Spleen (tissue), 11 donors: ENCODE measurements around the gene MESD. TPM values are rescaled to one million over a fixed set of nuclear protein-coding genes. Genes with fewer than 3 reads are reported as not detected.

Source experiments
- DNase-seq: peaks from one replicate; pipeline ENCODE4 v3.0.0-alpha.2; 2020
- H3K27ac ChIP-seq, 8 donors: fragments of 200-600 bp; sonication (generic) in 7 of 8; 1 replicate in 4 of 8; 2 replicates in 4 of 8; pipeline versions ENCODE4 v1.5.0 to v1.8.0; 2016 to 2021; ENCODE audit warnings: inconsistent platforms in 4 of 8, mild to moderate bottlenecking in 4 of 8, moderate library complexity in 1 of 8
- H3K27me3 ChIP-seq, 7 donors: fragments of 200-600 bp; sonication (generic) in 6 of 7; replicated peaks in 1 of 7; 1 replicate in 4 of 7; 2 replicates in 3 of 7; pipeline versions ENCODE4 v1.5.0 to v1.8.0; 2016 to 2021; ENCODE audit warnings: inconsistent platforms in 3 of 7, mild to moderate bottlenecking in 1 of 7
- H3K36me3 ChIP-seq, 6 donors: fragments of 200-600 bp; sonication (generic) in 5 of 6; 1 replicate in 4 of 6; 2 replicates in 2 of 6; pipeline versions ENCODE4 v1.5.0 to v1.8.0; 2016 to 2021; ENCODE audit warnings: inconsistent platforms in 2 of 6
- H3K4me1 ChIP-seq, 6 donors: fragments of 200-600 bp; sonication (generic) in 5 of 6; 1 replicate in 3 of 6; 2 replicates in 3 of 6; pipeline versions ENCODE4 v1.5.0 to v1.8.0; 2016 to 2021; ENCODE audit warnings: inconsistent platforms in 3 of 6
- H3K4me3 ChIP-seq, 8 donors: fragments of 200-600 bp; sonication (generic) in 7 of 8; 1 replicate in 4 of 8; 2 replicates in 4 of 8; pipeline versions ENCODE4 v1.5.0 to v1.8.0; 2016 to 2021; ENCODE audit warnings: inconsistent platforms in 4 of 8, mild to moderate bottlenecking in 4 of 8, moderate library complexity in 2 of 8
- H3K9me3 ChIP-seq, 8 donors: fragments of 200-600 bp; sonication (generic) in 7 of 8; 1 replicate in 4 of 8; 2 replicates in 4 of 8; pipeline versions ENCODE4 v1.5.0 to v1.8.0; 2016 to 2021; ENCODE audit warnings: inconsistent platforms in 4 of 8
- POLR2A ChIP-seq, 3 donors: fragments of 450-650 bp; IDR thresholded peaks; one replicate each; pipeline ENCODE4 v1.5.1; 2017; ENCODE audit warnings: antibody characterized with exemption in 3 of 3, mild to moderate bottlenecking in 1 of 3
- POLR2AphosphoS5 ChIP-seq, 3 donors: sonication (generic); formaldehyde crosslinking; IDR thresholded peaks; one replicate each; pipeline ENCODE4 v1.5.1; 2017; ENCODE audit warnings: antibody characterized with exemption in 3 of 3
- WGBS, 5 donors: extraction: QIAGEN DNeasy Blood & Tissue Kit in 3 of 5; methylation state at CpG; one replicate each; pipeline versions ENCODE4 v1.1.5 to v1.1.7; 2013 to 2018; 5-methylcytosine and 5-hydroxymethylcytosine counted together
- intact Hi-C: fragments of 100-400 bp; cut with DNase I; formaldehyde crosslinking; loops from one replicate; pipeline ENCODE4 v1.15.0; 2023; ENCODE audit warnings: low total_unique reads
- polyA plus RNA-seq, 3 donors: library from polyadenylated mRNA; stranded (reverse); fragments of 200-250 nt; gene quantifications; one replicate each; pipeline ENCODE4 v1.2.1, GENCODE V29; 2013
- total RNA-seq, 7 donors: library from RNA; depleted of rRNA in 3 of 7; stranded (reverse); fragments of >200 nt in 3 of 7; fragmentation: NEBNext Ultra II Directional in 4 of 7; extraction: Animal tissue kit (Norgen Biotek cat#: 25700) in 4 of 7; gene quantifications; one replicate each; pipeline versions ENCODE4 v1.1.0 to v1.2.1, GENCODE V29; 2016 to 2021
- TF ChIP-seq, protein P1 (sequence below), 11 experiments: fragments of 200-600 bp in 7 of 11; fragments of 450-650 bp in 4 of 11; sonication (generic) in 4 of 11; IDR thresholded peaks in 8 of 11; conservative IDR thresholded peaks in 3 of 11; 1 replicate in 7 of 11; 2 replicates in 4 of 11; pipeline versions ENCODE4 v1.4.0 to v1.8.0; 2016 to 2021; ENCODE audit warnings: antibody characterized with exemption in 11 of 11, inconsistent platforms in 4 of 11, mild to moderate bottlenecking in 1 of 11
- donor health status: healthy with polysubstance abuse.
- donor health status: DM: no; HTN: no; CAD: no; lungs with moderate emphysema.
- donor health status: DM: no; HTN: no; CAD: no.
- donor health status: Bipolar disorder and iron deficiency.
- donor health status: healthy.
- donor health status: DM: no; HTN: no; CAD: no.
- donor health status: DM: yes; HTN: yes; CAD: no.

The MESD gene
- total and polyA plus RNA-seq, 10 donors = 8.5 to 39.8 (median 27.5) TPM

DNA sequence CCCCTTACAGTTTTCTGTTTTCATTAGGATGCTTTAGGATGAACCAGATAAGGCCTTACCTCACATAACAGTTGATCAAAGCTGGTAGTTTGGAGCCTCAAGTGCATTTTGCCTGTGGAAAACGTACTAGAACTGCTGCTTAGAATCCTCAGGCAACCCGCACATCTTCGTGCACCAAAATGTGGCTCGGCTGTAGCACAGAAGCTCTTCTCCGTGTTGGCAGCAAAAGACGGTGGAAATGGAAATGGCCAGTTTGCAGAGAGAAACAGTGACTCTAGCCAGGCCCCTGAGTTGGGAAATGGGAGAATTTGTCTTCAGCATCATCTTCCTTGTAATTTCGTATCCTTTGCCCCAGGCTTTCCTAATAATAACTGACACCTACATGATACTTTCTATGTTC is 31.7 kb upstream of the MESD start:
- intact Hi-C loops = no loop called here
- H3K36me3 ChIP-seq = no peaks in the 10 kb centered on the region
- WGBS, 5 donors = 93 to 98% (median 94%) methylated on average over 7 of the region's 7 CpGs

DNA sequence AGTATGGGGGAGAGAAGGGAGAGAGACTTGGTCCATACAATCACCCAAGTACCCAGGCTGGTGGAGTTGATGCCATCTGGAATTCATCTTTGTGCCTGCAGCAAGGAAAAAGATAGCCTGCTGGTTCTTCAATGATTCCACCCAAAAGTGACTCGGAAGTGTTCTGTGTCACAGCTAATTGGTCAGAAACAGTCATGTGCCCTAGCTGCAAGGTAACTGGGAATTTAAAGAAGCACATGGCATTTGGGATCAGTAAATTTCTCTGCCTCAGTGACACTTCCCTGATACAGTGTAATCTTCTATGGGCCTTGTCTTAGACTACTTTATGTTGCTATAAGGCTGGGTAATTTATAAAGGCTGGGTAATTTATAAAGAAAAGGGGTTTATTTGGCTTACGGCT is 28.6 kb upstream of the MESD start:
- TF ChIP-seq, protein P1, sequence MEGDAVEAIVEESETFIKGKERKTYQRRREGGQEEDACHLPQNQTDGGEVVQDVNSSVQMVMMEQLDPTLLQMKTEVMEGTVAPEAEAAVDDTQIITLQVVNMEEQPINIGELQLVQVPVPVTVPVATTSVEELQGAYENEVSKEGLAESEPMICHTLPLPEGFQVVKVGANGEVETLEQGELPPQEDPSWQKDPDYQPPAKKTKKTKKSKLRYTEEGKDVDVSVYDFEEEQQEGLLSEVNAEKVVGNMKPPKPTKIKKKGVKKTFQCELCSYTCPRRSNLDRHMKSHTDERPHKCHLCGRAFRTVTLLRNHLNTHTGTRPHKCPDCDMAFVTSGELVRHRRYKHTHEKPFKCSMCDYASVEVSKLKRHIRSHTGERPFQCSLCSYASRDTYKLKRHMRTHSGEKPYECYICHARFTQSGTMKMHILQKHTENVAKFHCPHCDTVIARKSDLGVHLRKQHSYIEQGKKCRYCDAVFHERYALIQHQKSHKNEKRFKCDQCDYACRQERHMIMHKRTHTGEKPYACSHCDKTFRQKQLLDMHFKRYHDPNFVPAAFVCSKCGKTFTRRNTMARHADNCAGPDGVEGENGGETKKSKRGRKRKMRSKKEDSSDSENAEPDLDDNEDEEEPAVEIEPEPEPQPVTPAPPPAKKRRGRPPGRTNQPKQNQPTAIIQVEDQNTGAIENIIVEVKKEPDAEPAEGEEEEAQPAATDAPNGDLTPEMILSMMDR (IDR thresholded peaks at IDR 0.05 in 8 of 11, conservative IDR thresholded peaks at IDR 0.05 in 3 of 11) = no peak
- TF ChIP-seq POLR2AphosphoS5 (IDR thresholded peaks at IDR 0.05) (no peak), POLR2A (IDR thresholded peaks at IDR 0.05) (no peak)
- 93 to 100% (median 98%) methylated on average over 2 of the region's 2 CpGs for WGBS, 5 donors
- Histone ChIP-seq H3K36me3 (no peaks in the 10 kb centered on the region), H3K27me3 (no peaks in the 10 kb centered on the region), H3K27ac (no peak overlapping the region), H3K9me3 (no peaks in the 10 kb centered on the region), H3K4me3 (no peak overlapping the region), H3K4me1 (peaks cover 0 to 9% (median 6%) of the 10 kb centered on the region in 6 donors)
- DNase-seq = no peak
- intact Hi-C loops = no loop called here

More for the DNA sequence above, 31.7 kb upstream of the MESD start:
- no peak for DNase-seq
- TF ChIP-seq POLR2A (IDR thresholded peaks at IDR 0.05) (no peak), POLR2AphosphoS5 (IDR thresholded peaks at IDR 0.05) (no peak)
- TF ChIP-seq, protein P1 (IDR thresholded peaks at IDR 0.05 in 8 of 11, conservative IDR thresholded peaks at IDR 0.05 in 3 of 11) = no peak
- Histone ChIP-seq H3K9me3 (no peaks in the 10 kb centered on the region), H3K4me3 (no peak overlapping the region), H3K27ac (no peak overlapping the region), H3K27me3 (no peaks in the 10 kb centered on the region), H3K4me1 (peaks cover 10 to 33% (median 26%) of the 10 kb centered on the region in 6 donors)

DNA sequence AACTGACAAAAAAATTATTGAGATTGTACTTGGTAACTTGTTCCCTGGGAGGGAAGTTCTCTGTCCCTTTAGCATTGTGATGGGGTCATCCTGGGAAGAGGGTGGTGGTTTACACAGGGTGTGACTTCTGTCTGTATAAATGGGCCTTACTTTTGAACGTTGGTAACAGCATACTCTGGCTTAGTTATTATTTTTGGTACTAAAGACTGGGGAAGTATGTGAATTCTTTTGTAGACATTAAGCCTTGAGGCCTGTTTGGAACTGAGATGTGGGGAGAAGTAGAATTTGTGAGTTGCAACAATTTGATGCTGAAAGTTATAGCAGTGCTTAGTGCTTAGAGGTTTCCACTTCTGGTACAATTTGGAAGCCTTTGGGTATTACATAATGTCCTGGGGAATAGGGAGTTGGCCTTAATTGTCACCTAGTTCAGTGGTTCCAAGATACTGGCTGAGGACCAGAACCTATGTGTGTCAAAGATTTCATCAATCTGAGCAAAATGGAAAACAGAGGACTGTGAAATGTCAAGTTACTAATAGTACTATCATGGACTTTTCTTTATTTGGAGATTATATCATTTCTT is 27.0 kb upstream of the MESD start:
- DNase-seq = no peak
- WGBS, 5 donors = 45 to 72% (median 60%) methylated on average over 1 of the region's 1 CpG
- H3K4me1 ChIP-seq = peaks cover 0 to 9% (median 0%) of the 10 kb centered on the region in 6 donors
- H3K27ac ChIP-seq = no peak overlapping the region
- H3K4me3 ChIP-seq = no peak overlapping the region
- intact Hi-C loops = no loop called here
- H3K9me3 ChIP-seq = no peaks in the 10 kb centered on the region
- H3K27me3 ChIP-seq = no peaks in the 10 kb centered on the region
- TF ChIP-seq POLR2AphosphoS5 (IDR thresholded peaks at IDR 0.05) (no peak), POLR2A (IDR thresholded peaks at IDR 0.05) (no peak)
- TF ChIP-seq, protein P1 (IDR thresholded peaks at IDR 0.05 in 8 of 11, conservative IDR thresholded peaks at IDR 0.05 in 3 of 11) = no peak
- H3K36me3 ChIP-seq = no peaks in the 10 kb centered on the region

DNA sequence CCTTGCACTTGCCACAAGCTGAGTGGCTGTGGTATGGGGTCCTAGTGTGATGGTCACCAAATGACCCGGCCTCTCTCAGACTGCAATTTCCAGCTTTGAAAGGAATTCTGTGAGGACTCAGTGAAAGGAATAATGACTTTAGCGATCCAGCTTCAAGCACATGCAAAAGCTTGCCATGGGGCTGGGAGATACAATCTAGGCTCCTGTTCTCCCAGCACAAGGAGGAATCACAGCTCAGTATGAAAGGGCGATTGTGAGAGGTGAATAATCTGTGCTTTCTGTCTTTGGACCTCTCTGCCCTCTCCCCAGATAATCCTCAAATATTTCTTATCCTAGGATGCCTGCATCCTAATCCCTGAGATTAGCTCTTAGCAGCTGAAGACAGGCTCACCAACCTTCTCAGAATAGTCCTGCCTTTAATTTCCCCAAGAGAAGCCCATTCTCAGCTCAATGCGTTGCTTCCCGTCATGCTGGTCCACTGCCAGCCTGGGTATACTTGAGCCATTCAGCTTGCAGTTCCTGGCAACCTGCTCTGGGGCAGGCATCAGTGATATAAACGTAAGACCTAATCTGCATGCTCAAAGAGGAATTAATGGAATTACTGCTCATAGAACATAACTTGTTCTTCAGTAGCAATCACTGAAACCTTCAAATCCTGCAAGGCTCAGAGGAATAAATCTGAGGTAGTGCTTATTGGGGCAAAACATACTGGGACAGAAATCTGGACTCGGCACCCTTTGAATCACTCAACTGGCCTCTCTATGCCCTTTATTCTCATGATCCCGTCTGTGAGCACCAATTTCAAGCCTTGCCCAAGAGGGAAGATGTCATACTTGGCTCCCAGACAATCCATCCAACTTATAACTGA is 26.2 kb upstream of the MESD start:
- TF ChIP-seq, protein P1 (IDR thresholded peaks at IDR 0.05 in 8 of 11, conservative IDR thresholded peaks at IDR 0.05 in 3 of 11) = no peak
- Histone ChIP-seq H3K4me1 (peaks cover 0 to 9% (median 0%) of the 10 kb centered on the region in 6 donors), H3K4me3 (no peak overlapping the region), H3K27me3 (no peaks in the 10 kb centered on the region), H3K36me3 (no peaks in the 10 kb centered on the region), H3K9me3 (no peaks in the 10 kb centered on the region), H3K27ac (no peak overlapping the region)
- intact Hi-C loops = no loop called here
- DNase-seq = no peak
- WGBS, 5 donors = 81 to 88% (median 83%) methylated on average over 8 of the region's 8 CpGs
